HG03060 (cell line): ENCODE results near the gene BUB1.
"Not testable (repeated sequence)": the region's sequence is repeated elsewhere in the genome, so short reads cannot be mapped to it uniquely, and the experiment has no call there.

ENCODE experiments used
- ATAC-seq: cut with Tn5 transposase; IDR thresholded peaks from one replicate; pipeline ENCODE4 v1.9.1; 2021; ENCODE audit warnings: low read depth, moderate number of reproducible peaks; ENCODE audit not compliant: unreplicated experiment

Gene BUB1

DNA sequence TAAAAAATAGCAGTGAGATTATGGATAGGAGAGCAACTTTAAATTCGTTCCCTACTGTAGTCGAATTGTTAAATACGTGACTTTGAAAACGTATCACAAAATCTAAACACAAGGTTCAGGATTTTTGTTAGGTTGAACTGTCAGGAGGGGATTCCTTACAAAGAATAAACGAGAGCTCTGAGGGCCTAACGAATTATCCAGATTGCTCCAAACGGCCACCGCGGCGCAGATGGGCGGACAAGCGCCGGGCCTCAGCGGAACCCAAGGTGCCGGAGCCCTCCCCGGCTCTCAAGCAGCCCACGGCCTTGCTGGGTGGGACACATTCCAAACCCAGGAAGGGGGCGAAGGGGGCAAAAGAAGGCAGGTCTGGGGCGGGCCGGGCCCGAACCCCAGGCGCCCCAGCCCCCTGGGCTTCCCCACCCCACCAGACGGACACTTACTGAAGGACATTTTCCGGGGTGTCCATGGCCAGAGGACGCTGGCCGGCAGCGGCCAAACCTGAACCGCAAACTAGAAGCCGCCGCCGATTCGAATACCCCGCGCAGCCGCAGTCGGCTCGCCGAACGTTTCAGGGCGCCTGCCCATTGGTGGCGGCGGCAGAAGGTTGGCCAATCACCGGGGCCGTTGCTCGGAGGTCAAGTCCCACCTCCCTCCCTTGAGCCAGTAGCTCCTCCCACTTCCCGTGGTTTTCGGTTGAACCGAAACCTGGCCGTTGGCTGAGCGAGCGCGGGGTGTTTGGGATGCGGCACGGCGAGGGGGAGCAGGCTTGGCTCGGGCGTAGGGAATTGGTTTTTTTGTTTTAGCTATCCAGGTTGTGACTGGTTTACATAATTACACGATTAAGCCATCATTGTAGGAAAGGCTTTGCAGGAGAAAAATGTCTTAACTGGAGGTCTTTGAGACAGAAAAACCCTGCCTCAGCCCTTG lies at the start of gene BUB1:
BUB1 (minus strand) TSS at position 534 of the 927 bp plus-strand sequence; CDS start at position 466, 68 bp downstream.
- ATAC-seq: peak; percentile 39

DNA sequence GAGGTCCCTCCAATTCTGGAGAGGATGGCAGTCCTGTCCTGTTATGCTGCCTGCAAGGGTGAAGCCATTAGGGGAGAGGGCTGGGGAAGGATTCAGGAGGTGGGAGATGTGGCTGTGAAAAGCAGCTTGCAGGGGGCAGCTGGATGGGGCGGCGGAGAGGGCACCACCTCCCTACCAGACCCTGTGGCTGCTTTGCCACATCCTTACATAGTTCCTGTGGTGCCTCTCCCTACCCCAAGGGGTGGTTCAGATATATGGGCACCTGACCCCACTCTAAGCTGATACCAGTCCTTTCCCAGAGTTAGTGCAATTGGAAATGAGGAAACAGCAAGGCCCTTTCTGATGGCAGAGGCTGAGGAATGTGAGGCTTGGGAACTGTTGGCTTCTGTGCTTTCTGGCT lies 48.4 kb upstream of the BUB1 start:
- no peak for ATAC-seq

DNA sequence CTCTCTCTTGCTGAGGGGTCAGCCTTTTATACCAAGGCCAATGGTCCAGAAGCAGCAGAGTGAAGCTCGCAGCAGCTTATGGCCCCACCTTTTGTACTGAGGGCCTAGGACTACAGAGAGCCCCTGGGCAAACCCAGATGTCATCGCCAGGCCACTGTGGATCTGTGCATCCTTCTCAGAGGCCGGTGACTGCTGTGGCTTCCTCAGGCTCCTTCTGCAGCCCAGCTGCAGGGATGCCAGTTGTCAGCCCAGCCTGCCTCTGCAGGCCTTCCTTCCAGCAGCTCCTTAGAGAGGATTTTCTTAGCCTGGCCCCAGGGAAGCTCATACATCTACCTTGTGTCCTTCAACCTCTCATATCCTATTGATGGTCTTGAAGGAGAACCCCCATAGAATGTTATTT lies 48.0 kb upstream of the BUB1 start:
- no peak for ATAC-seq

DNA sequence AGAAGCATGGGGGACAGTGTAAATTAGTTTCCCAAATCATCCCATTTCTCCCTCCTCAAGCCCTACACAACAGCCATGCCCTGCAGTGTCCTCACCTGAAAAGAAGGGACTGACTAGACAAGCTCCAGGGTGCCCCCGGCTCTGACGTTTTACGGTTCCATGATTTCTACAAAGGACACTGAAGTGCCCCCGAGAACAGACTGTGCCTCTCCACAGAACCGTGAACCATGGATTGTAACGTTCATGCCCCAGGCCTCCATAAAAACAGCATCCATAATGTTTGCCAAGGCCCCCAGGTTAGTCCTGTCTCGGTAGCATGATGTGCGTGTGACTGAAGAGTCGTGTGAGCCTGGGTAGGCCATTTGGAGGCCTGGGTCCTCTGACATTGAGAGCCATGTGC lies 47.5 kb upstream of the BUB1 start:
- ATAC-seq: no peak

DNA sequence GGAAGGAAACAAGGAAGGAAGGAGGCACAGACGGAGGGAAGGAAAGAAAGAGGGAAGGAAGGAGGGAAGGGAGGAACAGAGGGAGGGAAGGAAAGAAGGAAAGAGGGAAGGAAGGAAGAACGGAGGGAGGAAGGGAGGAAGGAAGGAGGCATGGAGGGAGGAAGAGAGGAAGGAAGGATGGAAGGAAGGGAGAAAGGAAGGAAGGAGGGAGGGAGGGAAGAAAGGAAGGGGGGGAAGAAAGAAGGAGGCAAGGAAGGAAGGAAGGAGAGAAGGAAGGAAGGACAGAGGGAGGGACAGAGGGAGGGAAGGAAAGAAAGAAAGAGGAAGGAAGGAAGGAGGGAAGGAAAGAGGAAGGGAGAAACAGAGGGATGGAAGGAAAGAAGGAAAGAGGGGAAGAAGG lies 47.0 kb upstream of the BUB1 start:
- ATAC-seq: no peak

DNA sequence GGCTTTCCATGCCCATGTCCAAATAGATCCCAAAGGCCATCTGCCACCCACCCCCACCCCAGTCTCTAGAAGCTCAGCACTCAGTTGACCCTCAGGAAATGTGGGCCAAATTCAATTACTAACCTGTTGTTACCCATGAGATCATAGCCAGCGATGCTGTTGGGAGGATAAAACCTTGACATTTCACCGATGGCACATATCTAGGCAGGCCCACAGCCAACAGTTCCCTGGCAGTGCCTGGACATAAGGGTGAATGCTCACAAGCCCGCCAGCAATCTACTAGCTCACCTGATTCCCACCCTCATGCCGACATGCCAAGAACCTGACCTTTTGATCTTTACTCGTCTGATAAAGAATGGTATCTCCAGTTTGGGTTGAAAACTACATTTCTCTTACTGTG lies 42.7 kb upstream of the BUB1 start:
- no peak for ATAC-seq

DNA sequence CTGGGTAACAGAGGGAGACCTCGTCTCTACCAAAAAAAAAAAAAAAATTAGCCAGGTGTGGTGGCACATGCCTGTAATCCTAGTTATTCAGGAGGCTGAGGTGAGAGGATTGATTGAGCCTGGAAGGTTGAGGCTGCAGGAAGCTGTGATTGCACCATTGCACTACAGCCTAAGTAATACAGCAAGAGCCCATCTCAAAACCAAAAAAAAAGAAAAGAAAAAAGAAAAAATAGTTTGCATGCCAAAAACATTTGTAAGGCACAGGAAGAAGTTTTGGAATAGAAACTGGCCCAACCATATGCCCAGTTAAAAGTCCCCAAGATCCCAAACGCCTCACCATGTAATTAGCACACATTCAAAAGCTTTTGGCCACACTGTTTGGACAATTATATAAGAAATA lies 41.1 kb upstream of the BUB1 start:
- no peak for ATAC-seq

DNA sequence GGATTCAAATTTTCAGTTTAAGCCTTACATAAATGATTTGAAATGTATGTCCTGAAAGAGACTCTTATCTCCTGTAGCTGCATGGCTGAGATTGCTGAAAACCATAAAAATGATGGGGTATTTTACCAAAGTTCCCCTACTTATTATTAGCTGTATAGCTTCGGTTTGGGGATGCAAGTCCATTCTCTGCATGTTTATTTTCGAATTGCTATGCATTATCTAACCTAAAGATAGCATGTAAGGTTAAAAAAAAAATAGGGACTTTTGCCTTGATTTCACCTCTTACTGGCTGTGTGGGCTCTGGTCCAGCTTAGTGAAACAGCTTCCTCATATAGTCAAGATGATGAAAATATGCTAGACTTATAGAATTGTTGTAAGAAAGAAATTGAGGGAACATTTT lies 40.5 kb upstream of the BUB1 start:
- no peak for ATAC-seq

DNA sequence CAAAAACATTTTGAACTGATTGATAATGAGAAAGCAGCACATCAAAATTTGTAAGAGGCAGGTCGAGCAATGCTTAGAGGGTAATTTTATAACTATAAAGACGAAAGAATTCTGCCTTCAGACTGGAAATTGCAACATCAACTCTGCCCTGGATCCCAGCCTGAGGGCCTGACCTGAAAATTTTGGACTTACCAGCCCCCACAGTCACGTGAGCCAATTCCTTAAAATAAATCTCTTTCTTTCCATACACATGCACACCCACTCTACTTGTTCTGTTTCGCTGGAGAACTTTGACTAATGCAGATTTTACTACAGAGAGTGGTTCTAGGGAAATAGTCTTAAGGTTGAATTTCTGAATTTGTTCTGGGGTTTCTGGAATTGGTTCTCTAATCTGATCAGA lies 39.9 kb upstream of the BUB1 start:
- ATAC-seq: no peak

DNA sequence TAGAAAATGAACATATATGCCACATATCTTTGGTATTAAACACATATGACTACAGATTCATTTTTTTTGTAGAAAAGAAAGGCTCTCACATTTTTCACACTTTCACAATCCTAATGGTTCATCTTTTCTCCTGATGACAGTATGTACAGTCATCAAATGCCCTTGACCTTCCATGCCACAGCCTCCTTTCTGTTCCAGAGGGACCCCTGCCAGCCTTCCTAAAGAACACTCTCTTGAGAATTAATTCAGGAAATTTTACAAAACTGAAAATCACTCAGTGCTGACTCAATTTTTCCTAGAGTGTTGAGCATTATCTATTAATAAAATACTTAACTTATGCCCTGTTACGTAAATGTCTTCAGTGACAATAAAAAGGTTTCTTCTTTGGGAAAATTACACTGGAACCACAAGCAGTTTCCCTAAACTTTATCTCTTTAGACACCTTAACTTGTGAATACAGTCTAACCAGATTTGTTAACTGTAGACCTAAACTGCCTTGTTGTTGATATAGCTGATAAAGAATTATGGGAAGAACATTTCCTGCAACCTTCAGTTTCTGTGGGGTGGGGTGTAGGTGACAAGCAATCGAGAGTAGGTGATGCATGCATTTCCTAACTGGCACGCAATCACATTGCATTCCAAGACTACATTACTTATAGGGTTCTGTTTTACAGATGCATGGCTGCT lies 39.2 kb upstream of the BUB1 start:
- ATAC-seq: no peak

DNA sequence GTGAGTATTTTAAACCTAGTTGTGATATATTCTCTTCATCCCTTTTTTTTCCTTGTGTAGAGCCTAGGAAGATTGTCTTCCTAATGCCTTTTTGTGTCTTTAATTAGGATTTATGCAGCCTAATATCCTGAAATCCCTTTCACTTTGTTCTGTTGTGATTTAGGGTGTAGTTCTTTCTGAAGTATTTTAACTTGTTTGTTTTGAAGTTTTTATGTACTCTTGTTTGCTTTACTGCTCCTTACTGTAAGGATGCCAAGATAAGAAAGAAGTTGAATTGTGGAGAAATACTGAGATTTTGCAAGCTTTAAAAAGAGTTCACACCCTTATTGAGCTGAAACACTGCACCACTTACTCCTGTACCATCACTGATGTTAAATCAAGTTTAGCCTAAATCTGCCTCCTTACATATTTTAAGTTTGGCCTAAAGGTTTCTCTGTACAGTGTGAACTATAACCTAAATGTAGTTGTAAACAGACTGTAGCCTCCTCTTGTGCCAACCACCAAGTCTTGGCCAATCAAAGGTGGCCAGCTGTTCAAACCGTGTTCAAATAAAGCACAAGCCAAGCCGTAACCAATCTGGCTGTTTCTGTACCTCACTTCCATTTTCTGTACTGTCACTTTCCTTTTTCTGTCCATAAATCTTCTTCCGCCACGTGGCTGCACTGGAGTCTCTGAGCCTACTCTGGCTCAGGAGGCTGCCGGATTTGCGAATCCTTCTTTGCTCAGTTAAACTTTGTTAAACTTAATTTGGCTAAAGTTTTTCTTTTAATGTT lies 36.8 kb upstream of the BUB1 start:
- ATAC-seq: no peak

DNA sequence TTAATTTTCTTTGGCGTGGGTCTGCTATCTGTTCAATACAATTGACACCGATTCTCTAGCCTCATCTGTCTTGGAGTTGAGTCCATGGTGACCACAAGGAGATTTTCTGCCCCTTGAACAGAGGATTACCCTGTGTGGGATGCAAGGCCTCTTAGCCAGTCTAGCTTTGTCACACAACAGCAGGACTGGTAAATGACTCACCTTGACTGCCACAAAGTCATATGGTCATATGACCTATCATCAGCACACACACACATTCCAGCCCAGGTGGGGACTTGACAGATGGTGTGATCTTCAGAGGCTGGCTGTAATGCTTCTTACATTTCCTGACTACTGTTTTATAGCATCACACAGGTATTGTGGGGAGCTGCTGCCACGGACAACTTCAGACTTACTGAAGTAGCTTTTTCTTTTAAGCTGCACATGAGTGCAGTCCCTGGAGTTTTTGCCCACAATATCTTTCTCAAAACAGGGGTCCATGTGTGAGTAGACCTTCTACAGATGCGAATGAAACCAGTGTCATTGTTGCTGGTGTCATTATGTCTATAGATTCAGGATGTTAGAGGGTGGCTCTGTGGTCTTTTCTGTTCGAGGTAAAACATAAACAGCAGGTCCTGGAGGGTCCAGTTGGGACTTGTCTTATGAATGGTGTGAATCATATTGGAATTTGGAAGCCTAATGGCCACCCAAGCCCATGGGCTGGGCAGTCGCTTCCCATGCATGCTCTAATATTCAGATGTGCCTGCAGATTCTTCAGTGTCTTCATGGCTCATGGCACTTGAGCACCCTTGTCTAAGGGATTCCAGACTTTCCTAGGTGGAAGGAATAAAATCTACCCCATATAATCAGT lies 35.9 kb upstream of the BUB1 start:
- no peak for ATAC-seq

DNA sequence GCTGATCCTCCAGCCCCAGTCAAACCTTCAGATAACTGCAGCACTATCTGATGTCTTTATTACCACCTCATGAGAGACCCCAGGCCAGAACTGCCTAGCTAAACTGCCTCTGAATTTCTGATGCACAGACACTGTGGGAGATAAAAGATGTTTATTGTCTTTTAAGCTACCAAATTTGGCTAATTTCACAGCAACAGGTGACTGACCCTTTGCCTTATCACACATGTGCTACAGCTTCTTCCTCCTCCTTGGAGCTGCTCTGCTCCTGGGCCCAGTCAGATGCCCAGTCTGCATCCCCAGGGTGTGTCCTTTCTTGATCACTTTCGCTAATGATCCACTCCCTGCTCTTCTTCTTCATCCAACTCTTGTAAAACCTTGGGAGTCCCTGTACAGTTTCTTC lies 34.9 kb upstream of the BUB1 start:
- ATAC-seq: no peak

DNA sequence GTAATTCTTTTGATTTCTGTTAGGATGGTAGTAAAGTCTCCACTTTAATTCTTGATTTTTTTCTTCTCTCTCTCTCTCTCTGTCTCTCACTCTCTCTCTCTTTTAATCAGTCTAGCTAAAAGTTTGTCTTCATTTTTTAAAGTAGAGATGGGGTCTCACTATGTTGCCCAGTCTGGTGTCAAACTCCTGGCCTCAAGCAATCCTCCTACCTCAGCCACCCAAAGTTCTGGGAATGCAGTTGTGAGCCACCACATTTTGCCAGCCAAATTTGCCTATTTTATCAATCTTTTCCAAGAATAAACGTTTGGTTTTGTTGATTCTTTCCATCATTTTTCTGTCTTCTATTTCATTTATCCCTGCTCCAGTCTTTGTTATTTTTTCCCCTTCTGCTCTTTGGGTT lies 30.6 kb upstream of the BUB1 start:
- ATAC-seq: no peak

DNA sequence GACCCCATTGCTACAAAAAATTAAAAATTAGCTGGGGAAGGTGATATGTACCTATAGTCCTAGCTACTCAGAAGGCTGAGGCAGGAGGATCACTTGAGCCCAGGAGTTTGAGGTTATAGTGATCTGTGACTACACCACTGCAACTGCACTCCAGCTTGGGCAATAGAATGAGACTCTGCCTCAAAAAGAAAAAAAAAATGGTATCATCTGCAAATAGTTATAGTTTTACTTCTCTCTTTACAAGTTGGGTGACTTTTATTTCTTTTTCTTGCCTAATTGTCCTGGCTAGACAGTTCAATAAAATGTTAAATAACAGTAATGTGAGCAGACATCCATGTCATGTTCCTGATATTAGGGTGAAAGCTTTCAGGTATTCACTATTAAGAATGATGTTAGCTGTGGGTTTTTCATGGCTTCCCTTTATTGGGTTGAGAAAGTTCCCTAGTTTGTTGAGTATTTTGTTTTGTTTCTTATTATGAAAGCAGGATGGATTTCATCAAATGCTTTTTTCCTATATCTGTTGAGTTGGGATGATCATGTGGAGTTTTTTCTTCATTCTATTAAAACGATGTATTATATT lies 29.6 kb upstream of the BUB1 start:
- no peak for ATAC-seq

DNA sequence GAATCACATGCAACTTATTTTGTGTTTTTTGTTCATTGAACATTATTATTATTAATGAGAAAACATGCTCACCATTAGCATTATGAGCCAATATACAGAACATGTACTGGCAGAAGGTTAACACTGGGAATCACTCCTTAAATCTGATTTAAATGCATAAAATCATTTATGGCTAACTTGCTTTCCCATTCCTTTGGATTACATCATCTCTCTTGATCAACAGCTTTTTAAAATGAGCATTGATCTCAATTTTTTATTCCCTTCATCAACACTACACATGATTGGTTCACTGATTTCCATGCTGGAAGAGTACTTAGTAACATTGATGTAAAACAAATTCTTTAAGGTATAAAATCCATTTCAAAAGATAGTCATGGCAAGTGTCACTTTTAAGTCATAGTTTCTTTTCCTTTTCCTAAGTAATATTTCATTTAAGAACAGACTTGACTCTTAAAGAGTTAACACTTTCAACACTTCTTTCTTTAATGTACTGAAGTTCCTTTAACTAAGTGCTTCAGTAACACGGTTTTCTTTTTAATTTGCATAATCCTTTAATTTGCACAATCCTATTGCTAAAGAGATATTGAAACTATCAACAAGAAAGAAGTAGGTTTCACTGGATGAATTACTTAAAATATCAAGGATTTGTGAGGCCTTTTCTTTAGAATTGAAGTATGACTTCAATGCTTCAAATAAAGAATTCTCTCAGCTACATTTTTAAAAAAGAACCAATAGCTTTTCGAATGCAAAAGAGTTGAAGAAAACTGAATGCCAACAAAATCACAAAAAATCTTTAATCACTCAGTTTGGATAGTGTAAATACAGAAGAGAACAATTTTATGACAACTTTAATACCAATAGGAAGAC lies 24.9 kb upstream of the BUB1 start:
- no peak for ATAC-seq

DNA sequence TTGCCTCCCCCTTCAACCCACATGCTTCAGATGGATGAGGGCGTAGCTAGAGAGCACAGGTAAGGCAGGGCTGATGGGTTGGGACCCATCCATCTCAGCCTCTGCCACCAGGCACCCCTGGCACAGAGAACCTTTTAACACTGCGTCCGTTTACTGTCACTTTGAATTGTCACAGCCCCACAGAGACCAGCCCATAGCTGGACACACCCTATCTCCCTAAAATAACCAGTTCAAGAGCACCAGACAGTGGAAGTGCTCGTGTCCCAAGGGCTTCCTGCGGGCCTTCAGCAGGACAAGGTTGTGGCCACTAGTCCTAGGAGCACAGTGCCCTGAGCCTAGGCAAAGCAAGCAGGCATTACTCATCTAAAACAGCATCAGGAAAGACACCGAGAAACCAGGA lies 20.4 kb upstream of the BUB1 start:
- ATAC-seq: not testable (repeated sequence)

DNA sequence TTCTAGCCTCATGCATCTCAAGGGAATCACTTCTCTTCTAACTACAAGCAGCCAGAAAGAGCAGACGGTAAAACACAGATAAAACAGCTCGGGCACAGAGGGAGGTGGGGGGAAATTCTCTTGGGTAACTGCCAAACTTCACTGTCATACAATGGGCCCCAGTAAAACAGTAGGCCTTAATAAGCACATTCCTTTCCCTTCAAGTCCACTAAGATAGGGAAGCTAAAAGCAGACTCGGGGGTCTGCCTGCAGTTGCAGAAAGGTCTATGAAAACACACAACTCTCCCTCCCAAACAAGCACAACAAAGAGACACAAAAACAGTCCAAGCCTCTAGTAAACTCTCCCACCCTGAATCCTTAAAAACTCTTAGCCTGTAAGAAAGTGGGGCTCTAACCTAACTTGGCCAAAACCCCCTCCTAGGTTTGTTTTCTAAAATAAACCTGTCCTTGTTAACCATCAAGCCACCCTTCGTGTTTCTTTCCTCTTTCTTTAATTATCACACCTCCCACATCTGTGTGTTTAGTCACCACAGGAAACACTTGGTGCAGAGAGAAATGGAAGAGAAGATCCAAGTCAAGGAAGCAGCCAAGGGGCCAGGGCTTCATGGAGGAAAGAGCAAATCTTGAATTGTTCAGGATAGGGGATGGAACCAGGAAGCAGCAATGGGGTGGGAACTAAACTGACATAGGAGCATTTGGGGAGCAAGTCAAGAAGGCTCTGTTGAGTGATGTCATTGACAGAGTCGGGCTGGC lies 17.5 kb upstream of the BUB1 start:
- not testable (repeated sequence) for ATAC-seq
